HepG2 (cell line): Measurements from ENCODE around the gene ZNF556. TPM values are rescaled to one million over a fixed set of nuclear protein-coding genes. Genes with fewer than 3 reads are reported as not detected.

ENCODE experiments used
- ARID2 ChIP-seq: sonication (generic); formaldehyde crosslinking; IDR thresholded peaks from 2 replicates; pipeline ENCODE4 v1.8.1; 2022; ENCODE audit warnings: mild to moderate bottlenecking, missing genetic modification reagents, borderline replicate concordance
- BHLHE40 ChIP-seq: IDR thresholded peaks from 2 replicates; pipeline ENCODE4 v1.6.1; 2011; ENCODE audit warnings: low read length, improper control_type of control experiment
- EHMT2 ChIP-seq: fragments of 200-600 bp; sonication (generic); IDR thresholded peaks from 2 replicates; pipeline ENCODE4 v1.7.0; 2017; ENCODE audit warnings: antibody characterized with exemption, low read depth, low read length, borderline replicate concordance
- GATA4 ChIP-seq: sonication (generic); IDR thresholded peaks from 2 replicates; pipeline ENCODE4 v1.6.1; 2016; ENCODE audit warnings: antibody characterized with exemption, low read depth, borderline replicate concordance
- JUNB ChIP-seq: sonication (generic); formaldehyde crosslinking; IDR thresholded peaks from 2 replicates; pipeline ENCODE4 v1.8.0; 2022; ENCODE audit warnings: missing genetic modification reagents, mild to moderate bottlenecking, borderline replicate concordance
- KDM1A ChIP-seq: IDR thresholded peaks from 2 replicates; pipeline ENCODE4 v1.6.1; 2016; ENCODE audit warnings: missing compliant biosample characterization
- KLF11 ChIP-seq: IDR thresholded peaks from 2 replicates; pipeline ENCODE4 v1.6.1; 2016; ENCODE audit warnings: missing compliant biosample characterization
- MED13 ChIP-seq: sonication (generic); formaldehyde crosslinking; IDR thresholded peaks from 2 replicates; pipeline ENCODE4 v1.5.0; 2020; ENCODE audit warnings: missing genetic modification reagents
- MIER3 ChIP-seq: IDR thresholded peaks from 2 replicates; pipeline ENCODE4 v1.6.1; 2016; ENCODE audit warnings: missing compliant biosample characterization, borderline replicate concordance
- NKX3-1 ChIP-seq: sonication (generic); formaldehyde crosslinking; IDR thresholded peaks from 2 replicates; pipeline ENCODE4 v1.5.0; 2020; ENCODE audit warnings: missing genetic modification reagents
- PLRG1 ChIP-seq: fragments of 450-650 bp; conservative IDR thresholded peaks from 2 replicates; pipeline ENCODE4 v1.6.1; 2016
- PRPF4 ChIP-seq: fragments of 200-400 bp; formaldehyde crosslinking; IDR thresholded peaks from 2 replicates; pipeline ENCODE4 v1.6.1; 2016; ENCODE audit warnings: low read length, low read depth; ENCODE audit not compliant: poor library complexity, severe bottlenecking
- RXRA ChIP-seq: sonication (generic); formaldehyde crosslinking; IDR thresholded peaks from 2 replicates; pipeline ENCODE4 v1.5.1; 2020; ENCODE audit warnings: missing genetic modification reagents
- SNAI1 ChIP-seq: sonication (generic); formaldehyde crosslinking; IDR thresholded peaks from 2 replicates; pipeline ENCODE4 v1.5.0; 2020; ENCODE audit warnings: mild to moderate bottlenecking, missing genetic modification reagents, borderline replicate concordance
- SRSF4 ChIP-seq: fragments of 200-400 bp; formaldehyde crosslinking; IDR thresholded peaks from one replicate; pipeline ENCODE4 v1.6.1; 2018; ENCODE audit warnings: mild to moderate bottlenecking, low read depth, low read length, moderate library complexity; ENCODE audit not compliant: poor library complexity, severe bottlenecking
- TRIM24 ChIP-seq: sonication (generic); formaldehyde crosslinking; IDR thresholded peaks from 2 replicates; pipeline ENCODE4 v1.8.0; 2022; ENCODE audit warnings: mild to moderate bottlenecking, missing genetic modification reagents
- ZBTB20 ChIP-seq: sonication (generic); formaldehyde crosslinking; IDR thresholded peaks from 2 replicates; pipeline ENCODE4 v1.8.1; 2023; ENCODE audit warnings: missing genetic modification reagents, low read depth, mild to moderate bottlenecking, borderline replicate concordance
- ZFYVE20 ChIP-seq: sonication (generic); formaldehyde crosslinking; IDR thresholded peaks from 2 replicates; pipeline ENCODE4 v1.8.0; 2023; ENCODE audit warnings: low read depth, mild to moderate bottlenecking, moderate library complexity, missing genetic modification reagents, borderline replicate concordance
- ZNF260 ChIP-seq: sonication (generic); formaldehyde crosslinking; IDR thresholded peaks from 2 replicates; pipeline ENCODE4 v1.4.0; 2020; ENCODE audit warnings: missing genetic modification reagents, low read depth, mild to moderate bottlenecking, borderline replicate concordance
- ZNF292 ChIP-seq: sonication (generic); formaldehyde crosslinking; IDR thresholded peaks from 2 replicates; pipeline ENCODE4 v1.8.1; 2022; ENCODE audit warnings: mild to moderate bottlenecking, low read depth, missing genetic modification reagents, borderline replicate concordance
- ZNF335 ChIP-seq: sonication (generic); formaldehyde crosslinking; IDR thresholded peaks from 2 replicates; pipeline ENCODE4 v1.4.0; 2020; ENCODE audit warnings: missing genetic modification reagents
- ZNF350 ChIP-seq: sonication (generic); formaldehyde crosslinking; IDR thresholded peaks from 2 replicates; pipeline ENCODE4 v1.4.0; 2020; ENCODE audit warnings: mild to moderate bottlenecking, low read depth, missing genetic modification reagents, borderline replicate concordance
- ZNF547 ChIP-seq: sonication (generic); formaldehyde crosslinking; IDR thresholded peaks from 2 replicates; pipeline ENCODE4 v1.5.1; 2020; ENCODE audit warnings: mild to moderate bottlenecking, missing genetic modification reagents
- ZNF644 ChIP-seq: IDR thresholded peaks from 2 replicates; pipeline ENCODE4 v1.6.1; 2016; ENCODE audit warnings: low read depth
- ZNF660 ChIP-seq: sonication (generic); formaldehyde crosslinking; IDR thresholded peaks from 2 replicates; pipeline ENCODE4 v1.5.1; 2020; ENCODE audit warnings: mild to moderate bottlenecking, low read depth, missing genetic modification reagents, borderline replicate concordance
- ZNF790 ChIP-seq: sonication (generic); formaldehyde crosslinking; IDR thresholded peaks from 2 replicates; pipeline ENCODE4 v1.8.0; 2022; ENCODE audit warnings: missing genetic modification reagents, mild to moderate bottlenecking, borderline replicate concordance
- polyA plus RNA-seq, 8 experiments: library from polyadenylated mRNA; depleted of rRNA in 3 of 8; stranded (reverse) in 7 of 8; unstranded in 1 of 8; fragments of >200 nt; fragmentation: Illumina TruSeq in 4 of 8; extraction: Trizol in 4 of 8; gene quantifications; 2 replicates each; pipeline versions ENCODE4 v1.2.1 to v1.2.3, GENCODE V29; 2011 to 2016; ENCODE audit warnings: low read depth in 4 of 8, missing spikeins in 1 of 8, mixed read lengths in 1 of 8; ENCODE audit not compliant: insufficient read depth in 1 of 8
- total RNA-seq, 5 experiments: library from RNA; depleted of rRNA; stranded (reverse); fragments of >200 nt; fragmentation: Illumina TruSeq; extraction: Trizol; gene quantifications; 2 replicates each; pipeline ENCODE4 v1.2.3, GENCODE V29; 2016; ENCODE audit warnings: low read depth in 1 of 5
- TF ChIP-seq, protein P1 (sequence below): IDR thresholded peaks from 2 replicates; pipeline ENCODE4 v1.6.1; 2016; ENCODE audit warnings: low read depth, control low read depth

The ZNF556 gene
- total and polyA plus RNA-seq, 2 of the 13 experiments (the other 11 are each of a cell fraction or from before 2014, with no cell fraction given) = 4.2 to 28.6 TPM

- no peak; the same call in 1 of the 2 replicates for TF ChIP-seq ZNF350 (CRISPR knock-in tag)
- TF ChIP-seq RXRA (CRISPR knock-in tag) = peak; percentile 67
- no peak for TF ChIP-seq ZBTB20
- TF ChIP-seq SNAI1 (CRISPR knock-in tag) = peak; percentile 62; the same call in 1 of the 2 replicates
- TF ChIP-seq ZNF644 (CRISPR knock-in tag) = no peak
- no peak for TF ChIP-seq KDM1A
- TF ChIP-seq ZNF547 = 0 out of 2 replicates have a peak, but pooled peaks have one; percentile 15
- no peak for TF ChIP-seq SRSF4
- no peak for TF ChIP-seq ZNF292 (CRISPR knock-in tag)
- TF ChIP-seq ZNF790 (CRISPR knock-in tag) = 0 out of 2 replicates have a peak, but pooled peaks have one; percentile 14
- TF ChIP-seq, protein P1, sequence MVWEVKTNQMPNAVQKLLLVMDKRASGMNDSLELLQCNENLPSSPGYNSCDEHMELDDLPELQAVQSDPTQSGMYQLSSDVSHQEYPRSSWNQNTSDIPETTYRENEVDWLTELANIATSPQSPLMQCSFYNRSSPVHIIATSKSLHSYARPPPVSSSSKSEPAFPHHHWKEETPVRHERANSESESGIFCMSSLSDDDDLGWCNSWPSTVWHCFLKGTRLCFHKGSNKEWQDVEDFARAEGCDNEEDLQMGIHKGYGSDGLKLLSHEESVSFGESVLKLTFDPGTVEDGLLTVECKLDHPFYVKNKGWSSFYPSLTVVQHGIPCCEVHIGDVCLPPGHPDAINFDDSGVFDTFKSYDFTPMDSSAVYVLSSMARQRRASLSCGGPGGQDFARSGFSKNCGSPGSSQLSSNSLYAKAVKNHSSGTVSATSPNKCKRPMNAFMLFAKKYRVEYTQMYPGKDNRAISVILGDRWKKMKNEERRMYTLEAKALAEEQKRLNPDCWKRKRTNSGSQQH (CRISPR knock-in tag) = peak; percentile 53; the same call in 1 of the 2 replicates
- TF ChIP-seq PLRG1 = no peak
- no peak for TF ChIP-seq TRIM24 (CRISPR knock-in tag)
- TF ChIP-seq ZNF260 (CRISPR knock-in tag) = no peak
- no peak for TF ChIP-seq ZFYVE20
- peak; percentile 87 for TF ChIP-seq GATA4
- TF ChIP-seq PRPF4 = no peak
- no peak for TF ChIP-seq ARID2 (CRISPR knock-in tag)
- TF ChIP-seq NKX3-1 = no peak
- TF ChIP-seq ZNF335 (CRISPR knock-in tag) = peak; percentile 78
- TF ChIP-seq BHLHE40 = no peak; the same call in 1 of the 2 replicates
- no peak; the same call in 1 of the 2 replicates for TF ChIP-seq EHMT2
- TF ChIP-seq ZNF660 (CRISPR knock-in tag) = no peak
- peak; percentile 82 for TF ChIP-seq KLF11 (CRISPR knock-in tag)
- 0 out of 2 replicates have a peak, but pooled peaks have one; percentile 36 for TF ChIP-seq MIER3 (CRISPR knock-in tag)
- TF ChIP-seq JUNB = no peak
- no peak for TF ChIP-seq MED13 (CRISPR knock-in tag)
Observed at GRCh38 chr19:2867025-2867991, at the start of gene ZNF556 (continued).
